ENCODE results near the gene PEX5.

Gene PEX5

DNA sequence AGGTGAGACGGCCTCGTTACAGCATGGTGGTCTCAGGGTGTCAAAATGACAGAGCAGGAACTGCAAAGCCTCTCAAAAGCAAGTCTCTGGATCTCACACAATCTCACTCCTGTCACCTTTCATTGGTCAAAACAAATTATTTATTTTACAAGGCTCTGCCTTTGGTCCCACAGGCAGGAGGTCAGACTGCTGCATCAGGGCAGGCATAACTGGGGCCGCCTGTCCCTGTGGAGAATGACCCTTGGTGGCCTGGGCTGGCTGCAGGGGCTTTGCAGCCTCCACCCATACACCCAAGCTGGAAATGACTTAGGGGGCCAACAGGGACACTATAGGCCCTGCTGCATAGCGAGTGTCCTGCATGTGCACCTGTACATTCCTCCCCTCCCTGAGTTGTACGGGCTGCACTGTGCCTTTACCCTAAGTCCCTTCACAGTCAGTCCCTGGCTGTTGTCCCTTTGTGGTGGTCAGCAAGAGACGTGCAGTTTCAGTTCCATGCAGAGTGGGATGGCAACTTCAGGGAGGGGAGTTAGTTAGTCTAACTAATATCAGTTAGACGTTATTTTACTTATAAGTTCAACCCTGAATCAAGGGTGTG lies 28.1 kb downstream of the PEX5 start:
- in situ Hi-C loops (cut with HindIII; ENCODE audit: low sequenced_read_pairs) = loop anchor here (25.0 kb wide), 1 partner anchor 420 kb away; no protein-coding TSS in a partner anchor
- no peak for DNase-seq (ENCODE audit: low read depth)
- TF ChIP-seq, protein P1, sequence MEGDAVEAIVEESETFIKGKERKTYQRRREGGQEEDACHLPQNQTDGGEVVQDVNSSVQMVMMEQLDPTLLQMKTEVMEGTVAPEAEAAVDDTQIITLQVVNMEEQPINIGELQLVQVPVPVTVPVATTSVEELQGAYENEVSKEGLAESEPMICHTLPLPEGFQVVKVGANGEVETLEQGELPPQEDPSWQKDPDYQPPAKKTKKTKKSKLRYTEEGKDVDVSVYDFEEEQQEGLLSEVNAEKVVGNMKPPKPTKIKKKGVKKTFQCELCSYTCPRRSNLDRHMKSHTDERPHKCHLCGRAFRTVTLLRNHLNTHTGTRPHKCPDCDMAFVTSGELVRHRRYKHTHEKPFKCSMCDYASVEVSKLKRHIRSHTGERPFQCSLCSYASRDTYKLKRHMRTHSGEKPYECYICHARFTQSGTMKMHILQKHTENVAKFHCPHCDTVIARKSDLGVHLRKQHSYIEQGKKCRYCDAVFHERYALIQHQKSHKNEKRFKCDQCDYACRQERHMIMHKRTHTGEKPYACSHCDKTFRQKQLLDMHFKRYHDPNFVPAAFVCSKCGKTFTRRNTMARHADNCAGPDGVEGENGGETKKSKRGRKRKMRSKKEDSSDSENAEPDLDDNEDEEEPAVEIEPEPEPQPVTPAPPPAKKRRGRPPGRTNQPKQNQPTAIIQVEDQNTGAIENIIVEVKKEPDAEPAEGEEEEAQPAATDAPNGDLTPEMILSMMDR (IDR thresholded peaks at IDR 0.05; ENCODE audit: low read depth, low read length, missing control alignments) = no peak
- no peak overlapping the region for H3K4me3 ChIP-seq (ENCODE audit: low read depth, low read length)

DNA sequence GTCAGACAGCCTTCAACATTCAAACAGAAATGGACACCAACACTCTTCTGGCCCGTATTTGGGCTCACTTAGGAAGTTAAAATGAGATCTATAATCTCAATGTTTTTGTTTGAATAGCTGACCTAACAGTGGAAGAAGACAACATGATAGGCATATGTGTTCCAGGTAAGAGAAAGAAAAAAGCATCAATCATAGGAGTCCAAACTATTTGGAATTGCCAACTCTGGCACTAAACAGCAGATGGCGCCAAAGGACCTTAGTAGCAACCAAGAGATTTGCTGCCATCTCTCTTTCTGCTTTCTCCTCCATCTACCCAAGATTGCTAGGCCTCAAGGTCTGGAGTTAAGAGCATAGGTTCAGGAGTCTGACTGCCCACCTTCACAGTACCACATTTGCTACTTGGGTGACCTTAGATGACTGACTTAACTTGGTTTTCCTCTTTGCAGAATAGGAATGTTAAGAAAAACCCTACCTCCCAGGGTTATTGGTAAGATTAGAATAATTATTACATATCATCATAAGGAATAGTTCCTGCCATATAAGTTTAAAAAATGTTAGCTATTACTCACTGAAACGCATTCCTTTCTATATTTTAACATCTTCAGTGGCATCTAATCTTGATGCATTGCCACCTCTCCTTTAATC lies 30.2 kb downstream of the PEX5 start:
- in situ Hi-C loops (cut with HindIII; ENCODE audit: low sequenced_read_pairs) = loop anchor here (25.0 kb wide), 1 partner anchor 418 kb away; no protein-coding TSS in a partner anchor
- TF ChIP-seq, protein P1 (IDR thresholded peaks at IDR 0.05; ENCODE audit: low read depth, low read length, missing control alignments) = peak; percentile 88
- no peak overlapping the region for H3K4me3 ChIP-seq (ENCODE audit: low read depth, low read length)
- peak; percentile 71 for DNase-seq (ENCODE audit: low read depth)

DNA sequence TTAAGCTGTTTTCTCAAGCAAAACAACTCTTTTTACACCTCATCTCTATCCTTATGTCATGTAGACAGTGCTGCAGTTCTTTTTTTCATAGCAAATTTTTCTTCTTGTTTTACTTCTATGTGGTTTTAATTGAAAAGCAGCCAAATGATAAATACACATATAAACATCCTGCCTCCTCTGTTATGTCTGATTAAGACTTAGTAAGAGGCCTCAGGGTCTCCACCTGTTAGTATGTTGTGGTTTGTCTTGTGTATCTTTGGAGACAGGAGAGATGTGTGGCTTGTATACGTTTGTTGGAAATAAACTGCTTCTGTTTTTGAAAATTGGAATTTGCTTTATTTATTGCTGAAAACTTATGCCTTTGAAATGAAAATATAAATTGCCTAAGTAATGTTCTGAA lies 32.0 kb downstream of the PEX5 start:
- H3K4me3 ChIP-seq (ENCODE audit: low read depth, low read length) = no peak overlapping the region
- in situ Hi-C loops (cut with HindIII; ENCODE audit: low sequenced_read_pairs) = loop anchor here (25.0 kb wide), 1 partner anchor 416 kb away; no protein-coding TSS in a partner anchor
- DNase-seq (ENCODE audit: low read depth) = no peak
- TF ChIP-seq, protein P1 (IDR thresholded peaks at IDR 0.05; ENCODE audit: low read depth, low read length, missing control alignments) = no peak

DNA sequence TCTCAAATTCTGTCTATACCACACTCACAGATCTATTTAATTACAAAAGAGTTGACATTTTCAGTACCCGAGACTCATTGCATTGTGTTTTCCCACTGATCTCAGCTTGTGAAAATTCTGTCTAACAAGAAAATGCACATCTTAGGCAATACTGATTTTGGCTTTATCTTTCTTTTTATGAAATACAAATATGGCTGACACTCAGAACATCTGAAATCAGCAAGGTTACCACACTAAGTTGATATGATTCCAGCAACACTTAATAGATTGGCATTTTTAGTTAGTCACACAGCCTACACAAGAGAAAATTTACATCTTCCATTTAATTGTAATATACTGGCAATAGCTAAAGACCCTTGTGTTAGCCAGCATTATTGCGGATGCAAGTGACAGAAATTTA lies 40.3 kb downstream of the PEX5 start:
- in situ Hi-C loops (cut with HindIII; ENCODE audit: low sequenced_read_pairs) = no loop called here
- H3K4me3 ChIP-seq (ENCODE audit: low read depth, low read length) = no peak overlapping the region
- TF ChIP-seq, protein P1 (IDR thresholded peaks at IDR 0.05; ENCODE audit: low read depth, low read length, missing control alignments) = no peak
- no peak for DNase-seq (ENCODE audit: low read depth)

DNA sequence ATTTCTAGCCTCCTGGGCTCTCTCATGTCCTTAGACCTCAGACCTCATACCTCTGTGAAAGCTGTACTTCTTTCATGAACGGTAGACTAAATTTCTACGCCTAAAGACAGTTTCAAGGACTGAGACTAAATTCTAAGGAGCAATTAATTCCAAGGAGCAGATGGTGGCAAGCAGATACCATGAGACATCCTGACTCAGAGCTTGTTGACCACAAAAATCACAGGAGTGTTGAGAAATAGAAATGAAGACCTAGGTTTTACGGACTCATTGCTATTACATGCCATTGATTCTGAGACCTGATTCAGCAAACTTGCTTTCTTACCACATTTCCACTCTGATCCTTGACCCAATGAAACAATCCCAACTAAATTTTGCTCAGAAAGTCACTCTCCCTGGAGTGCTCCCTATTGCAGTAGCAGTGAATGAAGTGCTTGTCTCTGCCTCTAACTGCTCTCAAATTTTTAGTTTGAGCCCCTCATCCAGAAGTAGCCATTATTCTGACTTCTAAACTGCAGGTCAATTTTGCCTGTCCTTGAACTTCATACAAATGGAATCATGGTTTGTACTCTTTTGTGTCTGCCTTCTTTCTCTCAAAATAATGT lies 52.0 kb downstream of the PEX5 start:
- no peak for DNase-seq (ENCODE audit: low read depth)

More for the DNA sequence above, 52.0 kb downstream of the PEX5 start:
- in situ Hi-C loops (cut with HindIII; ENCODE audit: low sequenced_read_pairs) = no loop called here
- TF ChIP-seq, protein P1 (IDR thresholded peaks at IDR 0.05; ENCODE audit: low read depth, low read length, missing control alignments) = no peak
- no peak overlapping the region for H3K4me3 ChIP-seq (ENCODE audit: low read depth, low read length)
